Left renal pelvis (tissue), 4 donors: ENCODE results near the gene AP3B1. TPM values are rescaled to one million over a fixed set of nuclear protein-coding genes. Genes with fewer than 3 reads are reported as not detected.

Source experiments
- DNase-seq, 4 donors: peaks; one replicate each; pipeline ENCODE4 v3.0.0-alpha.2; 2013; ENCODE audit warnings: low read depth in 4 of 4, low spot score in 3 of 4
- polyA plus RNA-seq, 4 donors: library from polyadenylated mRNA; unstranded; fragments of 120-200 nt; gene quantifications; one replicate each; pipeline ENCODE4 v1.2.1, GENCODE V29; 2013; ENCODE audit not compliant: insufficient read length in 4 of 4

AP3B1 gene
- polyA plus RNA-seq, 4 donors: 53.6 to 87.8 (median 72.2) TPM

- DNase-seq: no peak
Measured at GRCh38 chr5:77986261-77986660, 308.2 kb downstream of the AP3B1 start.

GRCh38 chr5:77985247-77985646, 309.3 kb downstream of the AP3B1 start:
- DNase-seq: no peak

GRCh38 chr5:77984587-77984986, 309.9 kb downstream of the AP3B1 start:
- no peak for DNase-seq

GRCh38 chr5:77983482-77984199, 310.9 kb downstream of the AP3B1 start:
- DNase-seq: no peak

DNA sequence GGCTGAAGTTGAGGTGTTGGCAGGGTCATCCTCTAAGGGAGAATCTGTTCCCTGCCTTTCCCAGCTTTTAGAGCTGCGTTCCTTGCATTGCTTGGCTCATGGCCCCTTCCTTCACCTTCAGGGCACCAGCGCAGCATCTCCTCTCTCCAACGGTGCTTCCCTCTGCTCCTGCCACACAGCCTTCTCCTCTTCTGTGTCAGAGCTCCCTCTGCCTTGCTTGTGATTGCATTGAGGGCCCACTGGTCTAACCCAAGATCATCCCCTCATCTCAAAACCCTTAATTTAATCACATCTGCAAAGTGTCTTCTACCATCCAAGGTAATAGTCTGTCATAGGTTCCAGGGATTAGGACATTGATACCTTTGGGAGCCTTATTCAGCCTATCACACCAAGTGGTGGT, 312.7 kb downstream of the AP3B1 start:
- no peak for DNase-seq

DNA sequence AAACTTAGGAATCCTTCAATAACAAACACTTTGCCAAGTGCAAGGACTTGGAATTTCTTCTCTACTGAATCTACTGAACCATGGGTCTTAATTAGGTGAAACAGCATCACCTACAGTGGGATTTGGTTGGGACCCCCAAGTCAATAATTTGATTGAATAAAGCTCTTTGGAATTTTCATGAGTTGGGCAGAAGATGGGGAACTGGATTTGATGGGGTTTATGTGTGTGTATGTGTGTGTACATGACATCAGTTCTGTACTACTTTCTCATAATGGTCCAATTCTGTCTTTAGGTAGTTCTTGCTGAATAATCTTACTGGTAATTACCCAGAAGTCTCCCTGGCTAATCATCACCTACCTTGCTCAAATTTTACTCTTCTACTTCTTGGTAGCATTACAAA, 319.9 kb downstream of the AP3B1 start:
- DNase-seq: no peak

DNA sequence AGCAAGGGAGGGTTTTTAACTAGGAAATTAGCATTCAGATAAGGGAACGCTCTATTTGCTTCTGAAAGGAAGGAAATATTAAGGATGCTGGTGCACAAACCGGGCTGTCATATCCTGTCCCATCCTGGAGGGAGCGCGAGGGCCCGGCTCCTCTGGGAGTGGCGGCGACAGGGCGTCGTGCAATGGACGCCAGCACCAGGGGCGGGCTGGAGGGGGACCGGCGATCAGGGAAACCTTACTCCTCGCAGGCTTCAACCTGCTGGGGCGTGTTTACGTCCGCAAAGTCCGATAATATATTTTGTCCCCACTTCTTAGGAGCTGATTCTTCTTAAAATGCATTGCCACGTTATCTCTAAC, 321.3 kb downstream of the AP3B1 start:
- DNase-seq: no peak

- DNase-seq: no peak
Measured at GRCh38 chr5:77972469-77973252, 321.8 kb downstream of the AP3B1 start.

GRCh38 chr5:77971776-77972468, 322.6 kb downstream of the AP3B1 start:
- no peak for DNase-seq

GRCh38 chr5:77970891-77971290, 323.6 kb downstream of the AP3B1 start:
- no peak for DNase-seq

DNA sequence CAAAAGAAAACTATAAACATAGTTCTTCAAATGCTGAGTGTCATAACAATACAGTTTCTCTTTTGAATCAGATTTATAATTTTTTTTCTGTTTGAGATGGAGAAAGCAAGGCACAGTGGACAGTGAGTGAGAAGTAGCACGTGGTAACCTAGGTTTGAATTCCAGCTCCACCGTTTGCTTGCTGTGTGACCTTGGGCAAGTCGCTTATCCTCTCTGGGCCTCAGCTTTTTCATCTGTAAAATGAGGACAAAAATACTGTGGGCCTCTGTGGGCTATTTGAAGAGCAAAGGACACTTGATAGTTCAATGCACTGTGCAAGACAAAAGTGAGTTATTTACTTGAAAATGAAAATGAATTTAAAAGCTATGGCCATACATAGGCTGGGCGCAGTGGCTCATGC, 330.7 kb downstream of the AP3B1 start:
- no peak for DNase-seq

DNA sequence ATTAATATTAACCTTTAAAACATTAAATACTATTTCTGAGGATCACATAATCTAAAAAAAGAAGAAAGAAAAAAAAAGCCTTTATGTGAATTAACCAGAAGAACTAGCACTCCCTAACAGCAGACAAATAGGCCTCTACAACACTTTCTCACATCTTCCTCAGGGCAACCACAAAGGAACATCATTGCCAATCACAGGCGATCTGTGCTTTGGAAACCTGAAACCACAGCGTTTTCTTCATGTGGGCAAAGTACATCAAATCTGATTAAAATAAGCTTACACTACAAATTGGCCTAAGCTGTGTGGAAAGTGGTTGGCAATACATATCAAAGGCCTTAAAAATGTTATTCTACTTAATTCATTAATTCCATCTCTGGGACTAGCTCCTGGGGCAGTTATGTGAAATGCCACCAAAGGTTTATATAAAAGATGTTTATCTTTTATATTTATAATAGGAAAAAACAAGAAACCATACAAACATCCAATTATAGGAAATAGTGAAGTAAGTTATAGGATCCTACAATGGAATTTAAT, 333.6 kb downstream of the AP3B1 start:
- DNase-seq: no peak

GRCh38 chr5:77960305-77960704, 334.2 kb downstream of the AP3B1 start:
- no peak for DNase-seq

GRCh38 chr5:77958642-77959330, 335.7 kb downstream of the AP3B1 start:
- no peak for DNase-seq

DNA sequence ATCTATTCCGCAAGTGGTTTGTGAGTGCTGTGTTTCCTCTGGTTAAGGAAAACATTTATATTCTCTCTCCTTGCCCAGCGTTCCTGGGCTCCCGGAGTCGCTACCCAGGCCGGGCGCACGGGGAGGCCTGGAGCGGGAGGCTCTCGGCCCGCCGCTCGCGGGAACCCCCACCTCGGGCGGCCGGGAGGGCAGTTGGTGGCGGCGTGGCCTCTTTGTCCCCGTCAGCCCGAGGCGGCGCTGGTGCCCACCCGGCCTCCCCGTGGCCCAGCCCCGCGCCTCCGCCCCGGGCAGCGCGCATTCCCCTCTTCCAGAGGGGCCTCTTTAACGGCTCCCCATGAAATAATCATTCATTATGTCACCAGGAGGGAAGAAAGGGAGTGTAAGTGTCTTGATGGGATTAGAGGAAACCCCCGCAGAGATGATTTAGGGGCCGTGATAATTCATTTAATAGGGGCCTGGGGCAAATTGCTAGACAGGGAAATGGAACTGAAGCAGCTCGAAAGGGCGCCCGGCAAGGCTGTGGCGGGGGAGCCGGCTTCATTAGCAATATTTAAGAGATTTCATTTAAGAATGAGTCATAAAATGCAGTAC, 336.5 kb downstream of the AP3B1 start:
- DNase-seq: no peak

GRCh38 chr5:77957516-77957915, 337.0 kb downstream of the AP3B1 start:
- no peak for DNase-seq

DNA sequence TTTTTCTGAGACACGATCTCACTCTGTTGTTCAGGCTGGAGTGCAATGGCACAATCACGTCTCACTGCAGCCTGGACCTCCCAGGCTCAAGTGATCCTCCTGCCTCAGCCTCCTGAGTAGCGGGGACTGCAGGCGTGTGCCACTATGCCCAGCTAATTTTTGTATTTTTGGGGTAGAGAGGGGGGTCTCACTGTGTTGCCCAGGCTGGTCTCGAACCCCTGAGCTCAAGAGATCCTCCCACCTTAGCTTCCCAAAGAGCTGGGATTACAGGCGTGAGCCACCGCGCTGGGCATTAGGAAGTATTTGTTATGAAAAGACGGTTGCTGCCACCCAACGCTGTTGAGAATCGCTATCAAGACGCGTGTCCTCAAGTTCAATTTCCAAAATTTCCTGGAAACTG, 337.4 kb downstream of the AP3B1 start:
- no peak for DNase-seq

DNA sequence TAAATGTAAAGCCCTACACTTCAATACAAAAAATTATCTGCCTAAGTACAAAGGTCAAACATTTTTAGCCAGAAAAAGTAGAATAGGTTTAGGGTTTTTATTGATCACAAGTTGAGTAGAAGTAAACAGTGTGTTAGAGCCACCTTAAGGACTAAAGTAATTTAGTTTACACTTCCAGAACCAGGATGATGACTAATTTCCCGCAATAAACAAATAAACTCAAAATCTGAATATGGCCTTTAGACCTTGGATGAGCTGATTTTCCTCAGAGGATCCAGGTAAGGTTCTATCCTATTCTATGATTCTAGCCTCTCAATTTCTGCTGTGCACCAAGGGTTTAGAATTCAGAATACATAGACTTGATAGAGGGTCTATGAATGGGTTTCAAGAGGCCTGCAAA, 338.9 kb downstream of the AP3B1 start:
- DNase-seq: no peak

GRCh38 chr5:77953374-77953773, 341.1 kb downstream of the AP3B1 start:
- DNase-seq: no peak

DNA sequence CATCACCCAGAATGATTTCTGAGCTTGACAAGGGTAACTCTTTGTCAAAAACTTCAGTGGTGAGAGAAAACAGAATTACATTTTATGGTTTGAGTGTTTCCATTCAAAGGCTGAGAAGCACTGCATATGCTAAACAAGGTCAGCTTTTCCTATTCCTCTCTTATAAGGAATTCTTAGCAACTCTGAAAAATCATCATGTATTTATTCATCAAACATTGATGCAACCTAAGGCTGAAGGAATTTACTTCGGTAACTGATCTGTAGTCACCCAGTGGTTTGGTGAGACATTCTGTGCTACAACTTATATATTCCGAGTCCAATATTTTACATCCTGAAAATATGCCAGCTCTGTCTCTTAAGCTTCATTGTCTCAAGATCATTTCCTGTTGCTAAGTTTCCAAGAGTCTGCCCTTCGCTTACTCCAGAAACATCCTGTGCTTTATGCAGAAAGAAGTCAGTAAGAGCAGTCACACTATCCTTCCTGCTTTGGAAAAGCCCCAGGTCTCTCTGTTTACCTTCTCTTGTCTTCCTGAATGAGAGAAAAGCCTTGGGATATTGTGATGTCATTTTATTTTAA, 341.8 kb downstream of the AP3B1 start:
- no peak for DNase-seq
